HepG2 (cell line): ENCODE data around the gene KIF7. TPM values are rescaled to one million over a fixed set of nuclear protein-coding genes. Genes with fewer than 3 reads are reported as not detected.
A peak's percentile ranks its signal among the peaks of the same experiment; 100 is the strongest.

ENCODE experiments used
- JUN ChIP-seq: sonication (generic); formaldehyde crosslinking; IDR thresholded peaks from 2 replicates; pipeline ENCODE4 v1.4.0; 2020; ENCODE audit warnings: mild to moderate bottlenecking, missing genetic modification reagents
- KDM4B ChIP-seq: sonication (generic); formaldehyde crosslinking; IDR thresholded peaks from 2 replicates; pipeline ENCODE4 v1.4.0; 2020; ENCODE audit warnings: missing genetic modification reagents
- NONO ChIP-seq, 2 experiments: fragments of 450-650 bp in 1 of 2; sonication (generic) in 1 of 2; formaldehyde crosslinking in 1 of 2; IDR thresholded peaks in 1 of 2; conservative IDR thresholded peaks in 1 of 2; 2 replicates each; pipeline versions ENCODE4 v1.6.1 to v1.8.0; 2017 to 2022; ENCODE audit warnings: mild to moderate bottlenecking in 1 of 2, missing genetic modification reagents in 1 of 2, moderate library complexity in 1 of 2
- PCBP1 ChIP-seq: fragments of 200-400 bp; formaldehyde crosslinking; IDR thresholded peaks from 2 replicates; pipeline ENCODE4 v1.6.1; 2017; ENCODE audit warnings: mild to moderate bottlenecking, low read depth, low read length, borderline replicate concordance
- RFXAP ChIP-seq: sonication (generic); formaldehyde crosslinking; IDR thresholded peaks from 2 replicates; pipeline ENCODE4 v1.4.0; 2020; ENCODE audit warnings: missing genetic modification reagents, borderline replicate concordance
- SAP130 ChIP-seq: IDR thresholded peaks from 2 replicates; pipeline ENCODE4 v1.6.1; 2016; ENCODE audit warnings: low read depth
- SIX4 ChIP-seq: sonication (generic); formaldehyde crosslinking; IDR thresholded peaks from 2 replicates; pipeline ENCODE4 v1.4.0; 2020; ENCODE audit warnings: missing genetic modification reagents
- ZNF292 ChIP-seq: sonication (generic); formaldehyde crosslinking; IDR thresholded peaks from 2 replicates; pipeline ENCODE4 v1.8.1; 2022; ENCODE audit warnings: mild to moderate bottlenecking, low read depth, missing genetic modification reagents, borderline replicate concordance
- ZNF777 ChIP-seq: sonication (generic); formaldehyde crosslinking; IDR thresholded peaks from 2 replicates; pipeline ENCODE4 v1.4.0; 2020; ENCODE audit warnings: missing genetic modification reagents
- ZNF780A ChIP-seq: sonication (generic); formaldehyde crosslinking; IDR thresholded peaks from 2 replicates; pipeline ENCODE4 v1.8.0; 2022; ENCODE audit warnings: mild to moderate bottlenecking, missing genetic modification reagents, moderate library complexity
- polyA plus RNA-seq, 8 experiments: library from polyadenylated mRNA; depleted of rRNA in 3 of 8; stranded (reverse) in 7 of 8; unstranded in 1 of 8; fragments of >200 nt; fragmentation: Illumina TruSeq in 4 of 8; extraction: Trizol in 4 of 8; gene quantifications; 2 replicates each; pipeline versions ENCODE4 v1.2.1 to v1.2.3, GENCODE V29; 2011 to 2016; ENCODE audit warnings: low read depth in 4 of 8, missing spikeins in 1 of 8, mixed read lengths in 1 of 8; ENCODE audit not compliant: insufficient read depth in 1 of 8
- total RNA-seq, 5 experiments: library from RNA; depleted of rRNA; stranded (reverse); fragments of >200 nt; fragmentation: Illumina TruSeq; extraction: Trizol; gene quantifications; 2 replicates each; pipeline ENCODE4 v1.2.3, GENCODE V29; 2016; ENCODE audit warnings: low read depth in 1 of 5
- TF ChIP-seq, protein P1 (sequence below): sonication (generic); formaldehyde crosslinking; IDR thresholded peaks from 2 replicates; pipeline ENCODE4; 2020; ENCODE audit warnings: missing genetic modification reagents, mild to moderate bottlenecking, borderline replicate concordance
- TF ChIP-seq, protein P2 (sequence below): sonication (generic); formaldehyde crosslinking; IDR thresholded peaks from 2 replicates; pipeline ENCODE4 v1.8.0; 2022; ENCODE audit warnings: mild to moderate bottlenecking, missing genetic modification reagents; ENCODE audit not compliant: insufficient replicate concordance
- TF ChIP-seq, protein P3 (sequence below): sonication (generic); formaldehyde crosslinking; IDR thresholded peaks from 2 replicates; pipeline ENCODE4 v1.4.0; 2020; ENCODE audit warnings: mild to moderate bottlenecking, missing genetic modification reagents
- TF ChIP-seq, protein P4 (sequence below): IDR thresholded peaks from 2 replicates; pipeline ENCODE4 v1.6.1; 2016; ENCODE audit warnings: missing biosample characterization, missing genetic modification reagents, low read depth
- TF ChIP-seq, protein P5 (sequence below): sonication (generic); formaldehyde crosslinking; IDR thresholded peaks from 2 replicates; pipeline ENCODE4 v1.8.0; 2022; ENCODE audit warnings: missing genetic modification reagents, mild to moderate bottlenecking, borderline replicate concordance
- TF ChIP-seq, protein P6 (sequence below): sonication (generic); formaldehyde crosslinking; IDR thresholded peaks from 2 replicates; pipeline ENCODE4 v1.4.0; 2020; ENCODE audit warnings: missing genetic modification reagents

Gene KIF7
- total and polyA plus RNA-seq, 2 of the 13 experiments (the other 11 are each of a cell fraction or from before 2014, with no cell fraction given), result 1.5 to 6.2 TPM

DNA sequence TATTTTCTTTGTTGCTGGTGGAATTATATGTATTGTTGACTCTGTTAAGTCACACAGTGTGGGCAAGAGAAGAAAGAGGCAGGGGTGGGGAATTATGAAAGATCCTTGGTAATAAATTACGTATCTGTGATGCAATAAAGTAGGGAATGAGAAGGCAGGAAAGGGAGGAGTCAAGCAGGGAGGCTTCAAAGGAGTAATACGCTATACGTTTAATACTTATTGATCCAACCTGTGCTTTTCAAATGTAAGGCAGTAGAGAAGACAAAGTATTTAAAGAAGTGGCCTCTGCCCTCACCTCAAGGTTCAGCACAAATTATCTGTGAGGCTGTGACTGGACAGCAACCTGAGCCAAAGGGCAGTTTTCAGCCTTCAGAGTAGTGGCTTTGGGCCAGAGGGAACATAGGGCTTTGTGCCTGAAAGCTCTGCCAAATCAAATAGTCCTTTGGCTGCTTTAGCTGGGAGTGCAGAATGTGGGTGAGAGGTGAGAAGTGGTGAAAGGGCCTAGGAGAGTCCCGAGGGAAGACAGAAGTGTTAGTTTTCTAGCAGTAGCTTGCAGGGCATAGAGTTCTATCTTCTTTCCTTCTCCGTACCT is 25.1 kb upstream of the KIF7 start (continued):
- no peak for TF ChIP-seq PCBP1
- TF ChIP-seq SAP130 (CRISPR knock-in tag), result peak; percentile 50
- TF ChIP-seq, protein P1, sequence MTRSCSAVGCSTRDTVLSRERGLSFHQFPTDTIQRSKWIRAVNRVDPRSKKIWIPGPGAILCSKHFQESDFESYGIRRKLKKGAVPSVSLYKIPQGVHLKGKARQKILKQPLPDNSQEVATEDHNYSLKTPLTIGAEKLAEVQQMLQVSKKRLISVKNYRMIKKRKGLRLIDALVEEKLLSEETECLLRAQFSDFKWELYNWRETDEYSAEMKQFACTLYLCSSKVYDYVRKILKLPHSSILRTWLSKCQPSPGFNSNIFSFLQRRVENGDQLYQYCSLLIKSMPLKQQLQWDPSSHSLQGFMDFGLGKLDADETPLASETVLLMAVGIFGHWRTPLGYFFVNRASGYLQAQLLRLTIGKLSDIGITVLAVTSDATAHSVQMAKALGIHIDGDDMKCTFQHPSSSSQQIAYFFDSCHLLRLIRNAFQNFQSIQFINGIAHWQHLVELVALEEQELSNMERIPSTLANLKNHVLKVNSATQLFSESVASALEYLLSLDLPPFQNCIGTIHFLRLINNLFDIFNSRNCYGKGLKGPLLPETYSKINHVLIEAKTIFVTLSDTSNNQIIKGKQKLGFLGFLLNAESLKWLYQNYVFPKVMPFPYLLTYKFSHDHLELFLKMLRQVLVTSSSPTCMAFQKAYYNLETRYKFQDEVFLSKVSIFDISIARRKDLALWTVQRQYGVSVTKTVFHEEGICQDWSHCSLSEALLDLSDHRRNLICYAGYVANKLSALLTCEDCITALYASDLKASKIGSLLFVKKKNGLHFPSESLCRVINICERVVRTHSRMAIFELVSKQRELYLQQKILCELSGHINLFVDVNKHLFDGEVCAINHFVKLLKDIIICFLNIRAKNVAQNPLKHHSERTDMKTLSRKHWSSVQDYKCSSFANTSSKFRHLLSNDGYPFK, result no peak
- TF ChIP-seq, protein P2, sequence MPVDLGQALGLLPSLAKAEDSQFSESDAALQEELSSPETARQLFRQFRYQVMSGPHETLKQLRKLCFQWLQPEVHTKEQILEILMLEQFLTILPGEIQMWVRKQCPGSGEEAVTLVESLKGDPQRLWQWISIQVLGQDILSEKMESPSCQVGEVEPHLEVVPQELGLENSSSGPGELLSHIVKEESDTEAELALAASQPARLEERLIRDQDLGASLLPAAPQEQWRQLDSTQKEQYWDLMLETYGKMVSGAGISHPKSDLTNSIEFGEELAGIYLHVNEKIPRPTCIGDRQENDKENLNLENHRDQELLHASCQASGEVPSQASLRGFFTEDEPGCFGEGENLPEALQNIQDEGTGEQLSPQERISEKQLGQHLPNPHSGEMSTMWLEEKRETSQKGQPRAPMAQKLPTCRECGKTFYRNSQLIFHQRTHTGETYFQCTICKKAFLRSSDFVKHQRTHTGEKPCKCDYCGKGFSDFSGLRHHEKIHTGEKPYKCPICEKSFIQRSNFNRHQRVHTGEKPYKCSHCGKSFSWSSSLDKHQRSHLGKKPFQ (CRISPR knock-in tag), result no peak
- peak; percentile 93 for TF ChIP-seq ZNF292
- no peak for TF ChIP-seq KDM4B (CRISPR knock-in tag)
- TF ChIP-seq, protein P3, sequence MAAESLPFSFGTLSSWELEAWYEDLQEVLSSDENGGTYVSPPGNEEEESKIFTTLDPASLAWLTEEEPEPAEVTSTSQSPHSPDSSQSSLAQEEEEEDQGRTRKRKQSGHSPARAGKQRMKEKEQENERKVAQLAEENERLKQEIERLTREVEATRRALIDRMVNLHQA (CRISPR knock-in tag), result no peak
- 0 out of 2 replicates have a peak, but pooled peaks have one; percentile 47 for TF ChIP-seq SIX4
- TF ChIP-seq, protein P4, sequence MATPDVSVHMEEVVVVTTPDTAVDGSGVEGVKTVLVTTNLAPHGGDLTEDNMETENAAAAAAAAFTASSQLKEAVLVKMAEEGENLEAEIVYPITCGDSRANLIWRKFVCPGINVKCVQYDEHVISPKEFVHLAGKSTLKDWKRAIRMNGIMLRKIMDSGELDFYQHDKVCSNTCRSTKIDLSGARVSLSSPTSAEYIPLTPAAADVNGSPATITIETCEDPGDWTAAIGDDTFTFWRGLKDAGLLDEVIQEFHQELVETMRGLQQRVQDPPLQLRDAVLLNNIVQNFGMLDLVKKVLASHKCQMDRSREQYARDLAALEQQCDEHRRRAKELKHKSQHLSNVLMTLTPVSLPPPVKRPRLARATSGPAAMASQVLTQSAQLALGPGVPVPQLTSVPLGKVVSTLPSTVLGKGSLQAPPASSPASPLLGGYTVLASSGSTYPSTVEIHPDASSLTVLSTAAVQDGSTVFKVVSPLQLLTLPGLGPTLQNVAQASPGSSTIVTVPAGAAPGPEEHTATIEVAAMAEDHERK, result no peak
- TF ChIP-seq NONO (IDR thresholded peaks at IDR 0.05), result no peak
- 0 out of 2 replicates have a peak, but pooled peaks have one; percentile 18 for TF ChIP-seq NONO (CRISPR knock-in tag; conservative IDR thresholded peaks at IDR 0.05)
- no peak for TF ChIP-seq JUN (CRISPR knock-in tag)
- TF ChIP-seq ZNF780A (CRISPR knock-in tag), result no peak
- TF ChIP-seq RFXAP (CRISPR knock-in tag), result no peak
- TF ChIP-seq, protein P5, sequence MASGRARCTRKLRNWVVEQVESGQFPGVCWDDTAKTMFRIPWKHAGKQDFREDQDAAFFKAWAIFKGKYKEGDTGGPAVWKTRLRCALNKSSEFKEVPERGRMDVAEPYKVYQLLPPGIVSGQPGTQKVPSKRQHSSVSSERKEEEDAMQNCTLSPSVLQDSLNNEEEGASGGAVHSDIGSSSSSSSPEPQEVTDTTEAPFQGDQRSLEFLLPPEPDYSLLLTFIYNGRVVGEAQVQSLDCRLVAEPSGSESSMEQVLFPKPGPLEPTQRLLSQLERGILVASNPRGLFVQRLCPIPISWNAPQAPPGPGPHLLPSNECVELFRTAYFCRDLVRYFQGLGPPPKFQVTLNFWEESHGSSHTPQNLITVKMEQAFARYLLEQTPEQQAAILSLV, result no peak
- no peak for TF ChIP-seq ZNF777 (CRISPR knock-in tag)
- TF ChIP-seq, protein P6, sequence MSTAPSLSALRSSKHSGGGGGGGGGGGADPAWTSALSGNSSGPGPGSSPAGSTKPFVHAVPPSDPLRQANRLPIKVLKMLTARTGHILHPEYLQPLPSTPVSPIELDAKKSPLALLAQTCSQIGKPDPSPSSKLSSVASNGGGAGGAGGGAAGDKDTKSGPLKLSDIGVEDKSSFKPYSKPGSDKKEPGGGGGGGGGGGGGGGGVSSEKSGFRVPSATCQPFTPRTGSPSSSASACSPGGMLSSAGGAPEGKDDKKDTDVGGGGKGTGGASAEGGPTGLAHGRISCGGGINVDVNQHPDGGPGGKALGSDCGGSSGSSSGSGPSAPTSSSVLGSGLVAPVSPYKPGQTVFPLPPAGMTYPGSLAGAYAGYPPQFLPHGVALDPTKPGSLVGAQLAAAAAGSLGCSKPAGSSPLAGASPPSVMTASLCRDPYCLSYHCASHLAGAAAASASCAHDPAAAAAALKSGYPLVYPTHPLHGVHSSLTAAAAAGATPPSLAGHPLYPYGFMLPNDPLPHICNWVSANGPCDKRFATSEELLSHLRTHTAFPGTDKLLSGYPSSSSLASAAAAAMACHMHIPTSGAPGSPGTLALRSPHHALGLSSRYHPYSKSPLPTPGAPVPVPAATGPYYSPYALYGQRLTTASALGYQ, result no peak
